ENCODE results near the gene ZNHIT6. TPM values are rescaled to one million over a fixed set of nuclear protein-coding genes. Genes with fewer than 3 reads are reported as not detected.
"Not testable (repeated sequence)": the region's sequence is repeated elsewhere in the genome, so short reads cannot be mapped to it uniquely, and the experiment has no call there.

Gene ZNHIT6, protein sequence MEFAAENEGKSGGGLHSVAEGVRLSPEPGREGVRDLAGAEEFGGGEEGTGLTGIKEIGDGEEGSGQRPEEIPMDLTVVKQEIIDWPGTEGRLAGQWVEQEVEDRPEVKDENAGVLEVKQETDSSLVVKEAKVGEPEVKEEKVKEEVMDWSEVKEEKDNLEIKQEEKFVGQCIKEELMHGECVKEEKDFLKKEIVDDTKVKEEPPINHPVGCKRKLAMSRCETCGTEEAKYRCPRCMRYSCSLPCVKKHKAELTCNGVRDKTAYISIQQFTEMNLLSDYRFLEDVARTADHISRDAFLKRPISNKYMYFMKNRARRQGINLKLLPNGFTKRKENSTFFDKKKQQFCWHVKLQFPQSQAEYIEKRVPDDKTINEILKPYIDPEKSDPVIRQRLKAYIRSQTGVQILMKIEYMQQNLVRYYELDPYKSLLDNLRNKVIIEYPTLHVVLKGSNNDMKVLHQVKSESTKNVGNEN
- polyA plus RNA-seq (ENCODE audit: insufficient read length), result 17.5 TPM

DNA sequence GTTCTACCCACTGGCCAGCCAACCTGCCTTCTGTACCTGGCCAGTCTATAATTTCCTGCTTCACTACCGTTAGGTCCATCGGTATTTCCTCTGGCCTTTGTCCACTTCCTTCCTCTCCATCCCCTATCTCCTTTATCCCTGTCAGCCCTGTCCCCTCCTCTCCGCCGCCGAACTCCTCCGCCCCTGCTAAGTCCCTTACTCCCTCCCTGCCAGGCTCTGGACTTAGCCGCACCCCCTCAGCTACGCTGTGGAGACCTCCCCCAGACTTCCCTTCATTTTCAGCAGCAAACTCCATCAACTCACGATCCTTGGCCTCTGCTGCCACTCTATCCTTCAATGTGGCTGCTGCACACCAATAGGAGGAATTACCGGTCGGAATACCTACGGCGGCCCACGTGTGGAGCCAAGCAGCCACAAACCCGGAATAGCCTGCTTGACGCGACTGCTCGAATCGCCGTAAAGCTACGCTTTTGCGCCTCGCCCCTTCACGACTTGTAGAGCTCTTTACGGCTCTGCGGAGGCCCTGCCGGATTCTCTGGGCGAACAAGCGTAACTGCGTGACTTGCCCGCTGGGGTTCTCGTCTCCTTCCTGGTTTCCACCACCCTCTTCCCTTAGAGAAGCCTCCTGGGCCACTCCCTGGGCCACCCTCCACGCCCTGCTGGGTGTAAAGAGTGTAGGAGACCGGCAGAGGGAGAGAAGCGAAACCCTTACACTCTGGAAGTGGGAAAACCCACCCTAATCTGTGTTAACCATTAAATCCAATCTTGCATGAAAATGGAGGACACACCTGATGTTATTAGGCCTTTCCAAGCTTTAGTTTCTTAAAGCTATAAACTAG, at the start of gene ZNHIT6:
ZNHIT6 (minus strand) TSS at position 444 of the 839 bp plus-strand sequence; CDS start at position 295, 149 bp downstream.
- peak; percentile 90 for DNase-seq

DNA sequence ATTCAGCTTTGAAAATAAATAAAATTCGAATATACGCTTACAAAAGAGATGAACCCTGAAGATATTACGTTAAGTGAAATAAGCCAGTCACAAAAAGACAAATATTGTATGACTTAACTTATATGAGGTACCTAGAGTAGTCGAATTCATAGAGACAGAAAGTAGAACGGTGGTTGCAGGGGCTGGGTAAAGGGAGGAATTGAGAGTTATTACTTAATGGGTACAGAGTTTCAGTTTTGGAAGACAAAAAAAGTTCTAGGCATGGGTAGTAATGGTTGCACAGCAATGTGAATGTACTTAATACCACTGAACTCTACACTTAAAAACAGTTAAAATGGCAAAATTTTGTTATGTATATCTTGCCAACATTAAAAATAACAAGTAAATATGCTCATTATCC, 48.6 kb upstream of the ZNHIT6 start:
- no peak for DNase-seq

DNA sequence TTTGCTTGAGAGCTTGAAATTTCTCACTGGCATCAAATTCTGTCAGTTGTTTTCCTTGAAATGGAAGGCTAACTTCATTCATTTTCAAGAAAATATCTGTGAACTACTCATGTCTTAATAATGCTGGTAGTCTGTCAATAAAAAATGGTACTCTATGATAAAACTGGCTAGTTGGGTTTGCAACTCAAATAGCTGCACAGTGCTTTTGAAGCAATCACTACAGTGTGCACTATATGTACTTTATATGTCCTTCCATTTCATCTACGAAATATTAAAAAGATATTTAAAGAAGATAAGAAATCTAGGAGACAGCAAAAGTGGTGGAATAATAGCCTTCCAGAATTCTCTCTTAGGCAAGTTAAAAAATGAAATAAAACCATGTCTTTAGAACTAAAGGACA, 39.9 kb upstream of the ZNHIT6 start:
- DNase-seq, result no peak

DNA sequence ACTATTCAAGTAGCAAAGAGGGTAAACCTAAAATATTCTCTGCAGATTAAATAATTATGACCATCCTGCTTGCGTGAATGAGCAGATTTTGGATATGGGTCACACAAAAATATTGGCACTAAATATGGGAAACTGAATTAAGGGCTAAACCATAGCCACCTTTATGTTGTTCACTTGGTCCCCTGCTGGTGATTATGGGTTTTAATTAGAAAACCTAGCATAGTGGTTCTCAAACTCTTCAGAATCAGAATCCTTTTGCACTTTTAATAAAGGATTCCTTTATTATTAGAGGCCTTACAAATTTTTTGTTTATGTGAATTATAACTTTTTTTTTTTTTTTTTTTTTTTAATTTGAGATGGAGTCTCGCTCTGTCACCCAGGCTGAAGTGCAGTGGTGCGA, 38.5 kb upstream of the ZNHIT6 start:
- no peak for DNase-seq

DNA sequence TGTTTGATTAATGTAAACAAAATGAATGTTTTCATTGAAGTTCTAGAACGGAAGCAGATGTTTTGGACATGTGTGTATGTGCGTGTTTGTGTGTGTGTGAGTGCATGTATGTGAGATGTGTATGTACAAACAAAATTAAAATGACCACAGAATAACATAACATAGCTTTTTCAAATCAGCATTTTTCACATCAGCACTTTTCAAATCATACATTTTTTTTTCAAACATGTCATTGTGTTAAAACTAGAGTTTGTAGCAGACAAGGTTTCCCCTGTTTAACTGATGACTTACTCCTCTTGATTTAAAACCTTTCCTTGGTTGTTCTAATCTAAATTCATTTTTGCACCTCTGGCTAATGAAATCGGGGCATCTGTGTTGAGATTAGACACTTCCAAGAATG, 35.6 kb upstream of the ZNHIT6 start:
- no peak for DNase-seq

DNA sequence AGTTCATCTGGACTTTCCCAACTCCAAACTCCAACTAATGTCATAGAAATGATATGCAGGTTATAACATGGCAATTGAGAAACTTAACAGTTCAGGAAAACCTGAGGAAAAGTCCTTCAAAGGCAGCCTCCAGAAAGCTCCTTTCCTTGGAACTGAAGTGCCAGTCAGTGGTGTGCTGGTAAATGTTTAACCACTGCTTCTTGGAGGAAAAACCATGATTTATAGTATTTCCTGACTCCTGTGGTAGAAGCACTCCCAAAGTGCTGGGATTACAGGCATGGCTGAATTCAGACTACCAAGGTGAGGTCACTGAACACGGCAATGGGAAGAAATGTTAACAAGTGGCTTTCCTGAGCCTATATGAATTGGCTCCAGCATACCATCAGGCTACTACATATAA, 26.7 kb upstream of the ZNHIT6 start:
- DNase-seq, result no peak

DNA sequence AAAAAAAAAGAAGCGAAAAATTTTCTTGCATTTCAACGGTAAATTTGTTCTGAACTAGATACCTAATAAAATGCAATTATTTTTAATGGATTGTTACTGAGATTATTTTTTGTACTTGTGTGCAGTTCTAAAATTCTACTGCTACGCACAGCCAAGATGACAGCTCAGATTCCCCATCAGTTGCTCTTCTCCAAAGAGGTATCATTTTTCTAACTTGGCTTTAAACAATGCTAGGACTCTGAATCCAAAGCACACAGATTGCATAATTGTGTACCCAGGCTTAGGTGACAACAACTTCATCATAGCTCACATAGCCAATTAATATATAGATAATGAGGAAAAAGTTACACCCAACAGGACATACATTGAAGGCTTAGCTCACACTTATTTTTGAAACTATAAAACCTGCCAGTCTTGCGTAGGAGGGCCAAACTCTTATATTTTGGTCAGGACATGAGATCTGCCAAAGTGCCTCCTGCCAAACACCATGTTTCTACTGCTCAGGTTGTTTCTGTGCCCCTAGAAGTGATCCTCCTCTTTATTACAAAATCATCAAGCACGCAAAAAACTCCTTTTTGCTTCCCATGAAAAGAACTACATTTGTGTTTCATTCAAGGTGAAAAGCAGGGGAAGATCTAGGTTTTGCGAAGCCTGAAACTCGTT, 10.6 kb upstream of the ZNHIT6 start:
- no peak for DNase-seq

DNA sequence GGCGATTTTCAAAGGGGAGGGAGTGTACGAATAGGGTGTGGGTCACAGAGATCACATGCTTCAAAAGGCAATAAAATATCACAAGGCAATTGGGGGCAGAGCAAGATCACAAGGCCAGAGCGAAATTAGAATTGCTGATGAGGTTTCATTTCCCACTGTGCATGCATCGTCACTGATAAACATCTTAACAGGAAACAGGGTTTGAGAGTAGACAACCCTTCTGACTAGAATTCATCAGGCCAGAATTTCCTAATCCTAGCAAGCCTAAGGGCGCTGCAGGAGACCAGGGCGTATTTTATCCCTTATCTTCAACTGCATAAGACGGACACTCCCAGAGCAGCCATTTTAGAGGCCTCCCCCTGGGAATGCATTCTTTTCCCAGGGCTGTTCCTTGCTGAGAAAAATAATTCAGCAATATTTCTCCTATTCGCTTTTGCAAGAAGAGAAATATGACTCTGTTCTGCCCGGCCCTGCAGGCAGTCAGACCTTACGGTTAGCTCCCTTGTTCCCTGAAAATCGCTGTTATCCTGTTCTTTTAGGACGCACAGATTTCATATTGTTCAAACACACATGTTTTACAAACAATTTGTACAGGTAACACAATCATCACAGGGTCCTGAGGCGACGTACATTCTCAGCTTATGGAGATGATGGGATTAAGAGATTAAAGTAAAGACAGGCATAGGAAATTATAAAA, 6.3 kb upstream of the ZNHIT6 start:
- not testable (repeated sequence) for DNase-seq

DNA sequence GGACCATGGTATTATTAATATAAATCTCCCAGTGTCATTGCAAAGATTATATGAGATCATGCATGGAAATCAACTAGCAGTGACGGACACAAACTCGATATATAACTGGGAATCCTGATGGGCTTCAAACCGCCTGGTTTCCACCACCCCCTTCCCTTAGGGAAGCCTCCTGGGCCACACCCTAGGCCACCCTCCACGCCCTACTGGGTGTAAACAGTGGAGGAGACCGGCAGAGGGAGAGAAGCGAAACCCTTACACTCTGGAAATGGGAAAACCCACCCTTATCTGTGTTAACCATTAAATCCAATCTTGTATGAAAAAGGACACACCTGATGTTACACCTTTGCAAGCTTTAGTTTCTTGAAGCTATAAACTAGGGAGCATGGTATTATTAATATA, 595 bp upstream of the ZNHIT6 start:
- no peak for DNase-seq

DNA sequence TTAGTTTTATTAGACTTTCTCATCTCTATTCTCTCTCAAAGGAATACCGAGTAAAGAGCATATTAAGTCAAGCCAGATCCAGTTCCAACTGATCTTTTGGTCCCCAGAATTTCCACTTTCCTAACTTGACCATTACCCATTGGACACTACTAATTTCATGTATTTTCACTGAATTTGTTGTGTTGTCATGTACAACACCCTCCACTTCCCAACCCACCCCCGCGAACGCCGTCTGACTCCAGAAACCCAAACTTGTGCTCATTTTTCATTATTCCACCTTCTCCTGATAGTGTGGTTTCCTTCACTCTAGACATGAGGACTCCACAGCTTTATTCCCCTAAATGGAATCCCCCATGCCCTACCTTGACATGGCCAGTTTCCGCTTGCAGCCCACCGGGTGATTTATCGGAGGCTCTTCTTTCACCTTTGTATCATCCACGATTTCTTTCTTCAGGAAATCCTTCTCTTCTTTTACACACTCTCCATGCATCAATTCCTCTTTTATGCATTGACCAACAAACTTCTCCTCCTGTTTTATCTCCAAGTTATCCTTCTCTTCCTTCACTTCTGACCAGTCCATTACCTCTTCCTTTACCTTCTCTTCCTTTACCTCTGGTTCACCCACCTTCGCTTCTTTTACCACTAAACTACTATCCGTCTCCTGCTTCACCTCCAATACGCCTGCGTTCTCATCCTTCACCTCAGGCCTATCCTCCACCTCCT, 805 bp downstream of the ZNHIT6 start:
- DNase-seq, result no peak

DNA sequence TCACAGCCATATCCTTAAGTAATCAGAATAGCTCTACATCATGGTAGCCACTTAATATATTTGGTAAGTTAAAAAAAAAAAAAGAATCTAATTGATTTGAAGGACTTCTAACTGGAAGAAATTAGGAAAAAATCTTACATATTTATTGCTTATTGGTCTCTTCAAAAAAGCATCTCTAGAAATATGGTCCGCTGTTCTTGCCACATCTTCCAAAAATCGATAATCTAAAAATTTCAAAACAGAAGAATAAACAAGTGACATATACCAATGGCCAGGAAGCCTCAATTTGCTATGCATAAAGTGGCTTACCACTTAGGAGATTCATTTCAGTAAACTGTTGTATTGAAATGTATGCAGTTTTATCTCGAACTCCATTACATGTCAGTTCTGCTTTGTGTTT, 2.3 kb downstream of the ZNHIT6 start:
- DNase-seq, result no peak

DNA sequence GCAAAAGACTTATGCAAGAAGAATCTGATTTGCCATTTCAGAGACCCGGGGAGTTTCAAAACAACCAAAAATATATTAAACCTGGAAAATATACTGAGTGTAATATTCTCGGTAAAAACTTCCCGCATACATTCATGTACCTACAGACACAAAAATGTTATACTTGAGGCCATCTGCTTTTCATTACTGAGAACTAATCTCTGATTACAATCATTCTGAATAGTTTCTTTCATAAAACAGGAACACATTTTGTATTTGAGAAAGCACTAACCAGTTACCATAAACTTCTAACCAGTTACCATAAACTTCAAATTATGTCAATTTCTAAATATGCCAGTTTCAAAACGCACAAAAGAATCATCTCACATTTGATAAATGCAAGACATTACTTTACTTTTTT, 7.8 kb downstream of the ZNHIT6 start:
- no peak for DNase-seq

DNA sequence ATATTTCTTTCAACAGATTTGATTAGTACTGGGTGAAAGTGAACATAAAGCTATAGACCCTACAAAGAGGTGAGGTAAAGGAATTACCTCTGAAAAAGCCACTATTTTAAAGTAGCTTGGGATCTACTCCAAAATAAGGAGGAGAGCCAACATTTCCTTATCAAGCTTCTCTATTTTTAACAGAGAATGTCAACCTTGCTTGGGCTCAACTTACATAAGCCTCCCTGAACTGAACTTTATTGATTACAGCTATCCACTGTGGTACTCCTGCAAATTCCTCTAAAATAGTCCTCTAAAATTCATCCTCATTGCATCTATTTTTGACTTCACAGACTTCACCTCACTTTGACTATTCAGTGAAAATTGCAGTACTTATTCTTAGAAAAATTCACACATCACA, 10.3 kb downstream of the ZNHIT6 start:
- no peak for DNase-seq

DNA sequence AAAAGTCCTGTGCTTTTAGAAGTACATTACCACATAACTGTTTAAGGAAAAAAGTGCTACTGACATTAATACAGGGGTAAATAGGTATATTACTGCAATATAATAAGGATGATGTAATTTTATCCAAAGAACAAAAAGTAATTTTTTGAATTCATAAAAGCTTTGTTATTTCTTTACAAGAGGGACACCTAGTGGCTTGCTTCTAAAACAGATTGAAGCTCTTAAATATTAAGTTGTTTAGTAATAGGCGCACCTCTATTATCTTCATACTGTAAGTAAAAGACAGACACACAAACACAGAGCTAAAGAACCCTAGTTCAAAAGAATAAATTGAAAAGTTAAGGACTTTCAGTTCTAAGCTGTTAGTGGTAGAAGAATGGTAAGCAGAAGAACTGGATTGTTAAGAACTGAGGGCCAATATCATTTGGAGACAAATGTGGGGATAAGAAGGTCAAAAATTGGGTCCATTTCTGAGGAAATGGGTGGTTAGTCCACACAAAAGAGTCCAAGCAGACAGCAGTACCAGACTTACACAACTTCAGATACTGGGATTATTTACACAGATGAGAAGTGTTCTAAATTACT, 15.4 kb downstream of the ZNHIT6 start:
- DNase-seq, result no peak

DNA sequence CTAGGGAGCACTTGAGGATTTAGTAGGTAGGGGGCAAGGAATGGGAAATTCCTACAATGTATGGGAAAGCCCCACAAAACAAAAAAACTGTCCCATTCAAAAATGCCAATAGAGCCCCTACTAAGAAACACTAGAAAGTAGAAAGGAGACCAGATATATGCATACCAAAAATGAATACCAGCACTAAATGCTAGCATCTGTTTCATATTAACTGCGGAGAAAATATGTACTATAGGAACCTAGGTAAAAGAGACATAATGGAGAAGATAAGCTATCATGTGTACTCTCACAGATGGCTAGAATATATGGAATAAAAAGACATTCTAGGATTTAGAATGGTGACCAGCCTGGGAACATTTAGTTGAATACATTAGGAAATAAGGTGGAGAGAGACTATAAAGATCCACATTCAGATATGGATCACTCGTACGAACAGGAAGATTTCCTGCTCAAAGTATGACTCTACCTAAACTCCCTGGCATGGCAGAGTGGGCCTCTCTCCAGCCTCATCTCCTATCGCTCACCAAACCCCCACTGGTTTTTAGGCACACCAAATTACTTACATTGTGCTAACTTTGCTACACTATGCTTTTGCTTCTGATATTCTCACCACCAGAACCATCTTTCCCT, 18.3 kb downstream of the ZNHIT6 start:
- DNase-seq, result no peak

DNA sequence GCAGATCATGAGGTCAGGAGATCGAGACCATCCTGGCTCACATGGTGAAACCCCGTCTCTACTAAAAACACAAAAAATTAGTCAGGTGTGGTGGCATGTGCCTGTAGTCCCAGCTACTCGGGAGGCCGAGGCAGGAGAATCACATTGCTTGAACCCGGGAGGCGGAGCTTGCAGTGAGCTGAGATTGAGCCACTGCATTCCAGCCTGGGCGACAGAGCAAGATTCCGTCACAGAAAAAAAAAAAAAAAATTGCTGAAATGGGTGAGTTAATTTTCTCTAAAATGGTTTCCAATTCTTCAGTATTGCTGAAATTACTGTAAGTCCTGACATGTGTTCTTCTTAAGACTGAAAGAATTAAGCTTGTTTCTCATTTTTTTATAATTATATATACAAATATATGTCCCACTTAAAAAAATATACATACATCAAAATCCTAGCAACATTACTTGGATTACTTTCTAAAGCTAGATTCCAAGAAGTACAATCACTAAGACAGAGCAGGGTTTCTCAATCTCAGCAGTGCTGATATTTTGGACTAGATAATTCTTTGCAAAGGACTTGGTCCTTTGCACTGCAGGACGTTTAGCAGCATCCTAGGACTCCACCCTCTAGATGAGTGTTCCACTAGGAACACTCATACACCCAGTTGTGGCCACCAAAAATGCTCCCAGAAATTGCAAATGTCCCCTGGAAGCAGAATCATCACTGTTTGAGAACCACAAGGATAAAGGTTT, 24.8 kb downstream of the ZNHIT6 start:
- no peak for DNase-seq

DNA sequence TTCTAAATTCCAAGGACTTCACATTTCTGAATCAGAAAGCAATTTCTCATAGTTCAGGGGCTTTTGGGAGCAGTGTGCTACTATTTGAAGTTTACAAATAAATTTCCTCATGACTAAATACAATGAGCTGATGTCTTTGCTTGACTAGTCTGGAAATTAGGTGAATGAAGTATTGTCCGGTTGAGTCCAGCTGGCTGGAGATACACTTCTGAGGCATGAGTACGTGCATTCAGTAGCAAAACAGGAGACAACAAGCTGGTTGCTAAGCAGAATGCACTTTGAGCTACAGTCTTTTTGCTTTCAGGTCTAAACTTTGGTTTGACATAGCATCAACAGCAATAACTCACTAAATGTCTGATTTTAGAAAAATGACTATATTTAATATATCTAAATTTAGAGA, 27.1 kb downstream of the ZNHIT6 start:
- DNase-seq, result peak; percentile 41

DNA sequence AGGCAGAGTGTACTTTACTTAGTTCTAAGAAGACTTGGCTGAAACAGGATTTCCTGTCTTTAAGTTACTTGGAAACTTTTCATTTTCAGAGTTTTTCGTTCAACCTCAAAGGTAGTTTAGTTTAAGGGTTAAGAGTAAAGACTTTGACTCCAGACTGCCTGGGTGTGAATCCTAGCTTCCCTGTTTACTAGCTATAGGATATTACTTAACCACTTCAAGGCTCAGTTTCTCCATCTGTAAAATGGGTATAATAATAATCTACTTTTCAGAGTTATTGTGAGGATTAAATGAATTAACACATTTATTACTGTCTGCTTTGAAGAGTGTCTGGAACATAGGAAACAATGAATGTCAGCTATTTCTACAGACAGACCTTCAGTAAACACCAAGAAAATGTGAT, 30.0 kb downstream of the ZNHIT6 start:
- no peak for DNase-seq

DNA sequence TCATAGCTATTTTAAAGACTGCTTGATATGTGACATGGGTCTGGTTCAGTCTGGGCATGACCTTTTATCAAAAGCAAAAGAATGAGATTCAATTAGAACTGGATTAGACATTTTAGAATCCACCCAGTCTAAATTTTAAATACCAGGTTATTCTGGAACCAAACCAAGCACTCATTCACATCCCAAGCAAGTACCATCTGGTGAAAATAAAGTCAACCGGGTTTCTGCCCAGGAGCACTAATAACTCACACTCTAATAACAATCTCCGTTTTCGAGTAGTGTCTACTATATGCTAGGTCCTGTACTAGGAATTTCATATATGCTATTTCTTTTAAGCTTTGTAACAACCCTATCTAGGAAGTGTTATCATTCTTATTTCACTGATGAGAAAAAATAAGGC, 30.6 kb downstream of the ZNHIT6 start:
- no peak for DNase-seq

DNA sequence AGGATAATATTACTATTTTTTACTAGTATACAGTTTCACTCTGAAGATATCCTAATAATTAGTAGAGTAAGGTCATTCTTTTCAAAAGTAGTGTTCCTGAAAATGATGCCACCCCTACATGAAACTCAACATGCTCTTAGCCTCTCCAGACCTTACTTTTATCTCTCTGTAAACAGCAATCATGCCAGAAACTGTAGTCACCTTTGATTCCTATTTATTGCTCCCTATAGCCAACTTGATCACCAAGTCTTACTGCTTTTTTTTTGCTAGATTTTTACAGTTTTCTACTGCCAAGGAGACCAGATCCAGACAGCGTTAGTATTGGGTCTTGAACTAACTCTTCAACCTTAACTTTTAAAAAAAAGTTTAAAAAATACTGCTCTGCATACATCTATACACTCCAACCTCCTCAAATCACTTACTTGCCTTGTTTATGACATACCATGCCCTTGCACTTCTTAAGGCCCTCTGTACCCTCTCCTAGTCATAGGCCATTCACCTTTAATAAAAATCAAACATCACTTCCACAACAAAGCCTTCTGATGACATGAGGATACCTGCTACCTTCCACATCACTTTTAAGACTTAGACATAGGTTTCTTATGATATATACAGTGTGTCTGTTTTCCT, 36.1 kb downstream of the ZNHIT6 start:
- no peak for DNase-seq

Data from hindlimb muscle (tissue), 1 donor.